K562 (cell line): ENCODE results near the gene ING1. TPM values are rescaled to one million over a fixed set of nuclear protein-coding genes. Genes with fewer than 3 reads are reported as not detected.

Source experiments
- BRD9 ChIP-seq: fragments of 450-650 bp; IDR thresholded peaks from 2 replicates; pipeline ENCODE4 v1.6.1; 2018; ENCODE audit warnings: low read depth; ENCODE audit not compliant: partially characterized antibody
- CCNT2 ChIP-seq: IDR thresholded peaks from 2 replicates; pipeline ENCODE4 v1.6.1; 2011; ENCODE audit warnings: borderline replicate concordance, low read depth, mild to moderate bottlenecking, moderate library complexity, mixed read lengths, low read length; ENCODE audit not compliant: insufficient read length; ENCODE audit errors: extremely low read depth
- CHCHD3 ChIP-seq: fragments of 250-450 bp; sonication (Bioruptor Pico); IDR thresholded peaks from 2 replicates; pipeline ENCODE4 v2.1.2; 2022; ENCODE audit warnings: mild to moderate bottlenecking
- DMBX1 ChIP-seq: fragments of 250-450 bp; sonication (Bioruptor Pico); IDR thresholded peaks from 2 replicates; pipeline ENCODE4 v1.8.0; 2022; ENCODE audit warnings: inconsistent platforms, mild to moderate bottlenecking, moderate library complexity, borderline replicate concordance
- ELK3 ChIP-seq: fragments of 450-650 bp; formaldehyde crosslinking; IDR thresholded peaks from 2 replicates; pipeline ENCODE4 v1.4.0; 2020; ENCODE audit warnings: mild to moderate bottlenecking
- EP300 ChIP-seq: IDR thresholded peaks from 2 replicates; pipeline ENCODE4 v1.6.1; 2012; ENCODE audit warnings: low read length, improper control_type of control experiment
- ESRRB ChIP-seq: fragments of 250-450 bp; sonication (Bioruptor Pico); IDR thresholded peaks from 2 replicates; pipeline ENCODE4 v1.5.0; 2020; ENCODE audit warnings: mild to moderate bottlenecking, moderate library complexity, borderline replicate concordance
- FOXA1 ChIP-seq: fragments of 450-650 bp; IDR thresholded peaks from 2 replicates; pipeline ENCODE4 v1.6.1; 2016; ENCODE audit warnings: mild to moderate bottlenecking, borderline replicate concordance
- FOXA3 ChIP-seq, 2 experiments: fragments of 450-650 bp in 1 of 2; sonication (generic) in 1 of 2; formaldehyde crosslinking; IDR thresholded peaks in 1 of 2; conservative IDR thresholded peaks in 1 of 2; 2 replicates each; pipeline versions ENCODE4 v1.4.0 to v1.8.0; 2020 to 2022; ENCODE audit warnings: mild to moderate bottlenecking in 2 of 2, missing genetic modification reagents in 1 of 2
- GTF2A2 ChIP-seq: IDR thresholded peaks from 2 replicates; pipeline ENCODE4 v1.6.1; 2016; ENCODE audit warnings: mild to moderate bottlenecking, missing genetic modification characterization, missing compliant biosample characterization
- HMGN3 ChIP-seq: IDR thresholded peaks from 2 replicates; pipeline ENCODE4 v1.6.1; 2011; ENCODE audit warnings: borderline replicate concordance, low read depth, mild to moderate bottlenecking, mixed read lengths, low read length; ENCODE audit not compliant: insufficient read length; ENCODE audit errors: extremely low read depth
- IRF9 ChIP-seq: fragments of 450-650 bp; IDR thresholded peaks from 2 replicates; pipeline ENCODE4 v1.6.1; 2016; ENCODE audit warnings: missing biosample characterization, missing genetic modification characterization
- KLF13 ChIP-seq: fragments of 450-650 bp; IDR thresholded peaks from 2 replicates; pipeline ENCODE4 v1.6.1; 2016; ENCODE audit warnings: missing genetic modification characterization, low read depth, mild to moderate bottlenecking, missing compliant biosample characterization, moderate library complexity, borderline replicate concordance
- L3MBTL2 ChIP-seq: fragments of 450-650 bp; IDR thresholded peaks from 2 replicates; pipeline ENCODE4 v1.6.1; 2016; ENCODE audit warnings: mild to moderate bottlenecking, moderate library complexity
- NFRKB ChIP-seq: fragments of 450-650 bp; IDR thresholded peaks from 2 replicates; pipeline ENCODE4 v1.6.1; 2016; ENCODE audit warnings: low read depth
- PBX2 ChIP-seq, 2 experiments: IDR thresholded peaks in 1 of 2; conservative IDR thresholded peaks in 1 of 2; 2 replicates each; pipeline ENCODE4 v1.6.1; 2016; ENCODE audit warnings: low read depth in 2 of 2, mild to moderate bottlenecking in 1 of 2, missing compliant biosample characterization in 1 of 2, missing genetic modification characterization in 1 of 2, moderate library complexity in 1 of 2
- SRSF3 ChIP-seq: fragments of 200-400 bp; formaldehyde crosslinking; IDR thresholded peaks from 2 replicates; pipeline ENCODE4 v1.6.1; 2016; ENCODE audit warnings: mild to moderate bottlenecking, low read length, moderate library complexity; ENCODE audit not compliant: insufficient read depth
- TAF7 ChIP-seq: fragments of 450-650 bp; IDR thresholded peaks from 2 replicates; pipeline ENCODE4 v1.6.1; 2016; ENCODE audit warnings: missing genetic modification characterization, missing compliant biosample characterization
- TBP ChIP-seq: optimal IDR thresholded peaks from 2 replicates; pipeline ENCODE3; 2011; ENCODE audit warnings: low read depth, low read length, improper control_type of control experiment
- ZFX ChIP-seq: sonication (generic); formaldehyde crosslinking; IDR thresholded peaks from 2 replicates; pipeline ENCODE4 v1.8.0; 2022; ENCODE audit warnings: mild to moderate bottlenecking, missing genetic modification reagents, moderate library complexity
- ZKSCAN8 ChIP-seq: fragments of 200-800 bp; sonication (Bioruptor generic); IDR thresholded peaks from 2 replicates; pipeline ENCODE4 v1.6.1; 2016; ENCODE audit warnings: missing genetic modification characterization, missing compliant biosample characterization
- ZNF695 ChIP-seq: fragments of 450-650 bp; formaldehyde crosslinking; IDR thresholded peaks from 2 replicates; pipeline ENCODE4 v1.4.0; 2020; ENCODE audit warnings: mild to moderate bottlenecking, moderate library complexity
- ZSCAN29 ChIP-seq: fragments of 450-650 bp; IDR thresholded peaks from 2 replicates; pipeline ENCODE4 v1.6.1; 2017
- ZSCAN32 ChIP-seq: fragments of 450-650 bp; formaldehyde crosslinking; IDR thresholded peaks from 2 replicates; pipeline ENCODE4 v1.4.0; 2020; ENCODE audit warnings: mild to moderate bottlenecking, moderate library complexity
- polyA plus RNA-seq, 8 experiments: library from polyadenylated mRNA; depleted of rRNA in 4 of 8; stranded (reverse) in 5 of 8; unstranded in 3 of 8; fragments of >200 nt; fragmentation: Nextera tagmentation in 2 of 8; fragmentation: Illumina TruSeq in 1 of 8; extraction: Ambion mirVana in 2 of 8; extraction: Trizol in 1 of 8; gene quantifications; 2 replicates each; pipeline versions ENCODE4 v1.2.1 to v1.2.3, GENCODE V29; 2011 to 2014; ENCODE audit warnings: inconsistent platforms in 1 of 8, missing spikeins in 1 of 8
- total RNA-seq, 7 experiments: library from RNA; depleted of rRNA in 6 of 7; stranded (reverse); fragments of >200 nt in 6 of 7; fragmentation: Illumina TruSeq in 2 of 7; extraction: Trizol in 2 of 7; gene quantifications; 2 replicates each; pipeline versions ENCODE4 v1.2.1 to v1.2.3, GENCODE V29; 2011 to 2021; ENCODE audit warnings: low replicate concordance in 1 of 7

The ING1 gene
- total and polyA plus RNA-seq, 9 of the 15 experiments (the other 6 are each of a cell fraction or from before 2014, with no cell fraction given), result 1.0 to 20.1 (median 8.2) TPM

GRCh38 chr13:110712081-110712848, 1.2 kb upstream of the ING1 start (continued):
- no peak for TF ChIP-seq FOXA1
- TF ChIP-seq L3MBTL2, result no peak
- peak; percentile 93; the same call in 1 of the 2 replicates for TF ChIP-seq ZFX
- no peak for TF ChIP-seq ZSCAN32 (CRISPR knock-in tag)
- peak; percentile 62; the same call in 1 of the 2 replicates for TF ChIP-seq TAF7 (tag)
- no peak for TF ChIP-seq FOXA3 (CRISPR knock-in tag; conservative IDR thresholded peaks at IDR 0.05 in 1 of 2, IDR thresholded peaks at IDR 0.05 in 1 of 2)
- no peak for TF ChIP-seq EP300
- TF ChIP-seq KLF13 (tag), result no peak
- TF ChIP-seq ZNF695 (CRISPR knock-in tag), result no peak
- TF ChIP-seq GTF2A2 (tag), result no peak
- TF ChIP-seq CCNT2, result peak; percentile 64
- TF ChIP-seq TBP, result peak; percentile 51
- TF ChIP-seq DMBX1 (CRISPR knock-in tag), result no peak
- no peak for TF ChIP-seq CHCHD3 (CRISPR knock-in tag)
- TF ChIP-seq IRF9 (tag), result no peak
- no peak for TF ChIP-seq SRSF3
- TF ChIP-seq ELK3 (CRISPR knock-in tag), result no peak
- TF ChIP-seq ESRRB (CRISPR knock-in tag), result no peak
- TF ChIP-seq BRD9, result peak; percentile 39
- no peak for TF ChIP-seq ZSCAN29
- peak; percentile 53 for TF ChIP-seq NFRKB
- no peak for TF ChIP-seq PBX2 (CRISPR knock-in tag; IDR thresholded peaks at IDR 0.05; ENCODE audit: low read depth)
- no peak for TF ChIP-seq PBX2 (tag; conservative IDR thresholded peaks at IDR 0.05; ENCODE audit: low read depth)
- TF ChIP-seq HMGN3, result peak; percentile 66
- no peak for TF ChIP-seq ZKSCAN8
